GM23338 (cell line): Measurements from ENCODE around the gene NXN. TPM values are rescaled to one million over a fixed set of nuclear protein-coding genes. Genes with fewer than 3 reads are reported as not detected.

Experiments used
- ATAC-seq: fragments of 200-7000 bp; cut with Tn5 transposase; 3 replicates; pipeline ENCODE4 v1.9.1; 2020
- DNase-seq: peaks from one replicate; pipeline ENCODE4 v3.0.0-alpha.2; 2015; ENCODE audit warnings: low spot score
- H2AFZ ChIP-seq: fragments of 200-600 bp; sonication (generic); 2 replicates; pipeline ENCODE4 v1.8.0; 2016; ENCODE audit warnings: antibody characterized with exemption, mild to moderate bottlenecking, moderate library complexity
- H3F3A ChIP-seq: fragments of 200-600 bp; sonication (generic); replicated peaks from 2 replicates; pipeline ENCODE4 v1.8.0; 2017; ENCODE audit warnings: antibody characterized with exemption, mixed run types, low read depth
- H3K27ac ChIP-seq: fragments of 200-600 bp; sonication (generic); 2 replicates; pipeline ENCODE4 v1.6.1; 2016; ENCODE audit warnings: low read depth
- H3K27me3 ChIP-seq: fragments of 200-600 bp; sonication (generic); 2 replicates; pipeline ENCODE4 v1.8.0; 2016; ENCODE audit warnings: mild to moderate bottlenecking, mixed run types, moderate library complexity; ENCODE audit not compliant: insufficient read depth
- H3K36me3 ChIP-seq: fragments of 200-600 bp; sonication (generic); 2 replicates; pipeline ENCODE4 v1.8.0; 2016; ENCODE audit warnings: mild to moderate bottlenecking; ENCODE audit not compliant: insufficient read depth
- H3K4me1 ChIP-seq: fragments of 200-600 bp; sonication (generic); 2 replicates; pipeline ENCODE4 v1.8.0; 2016; ENCODE audit warnings: mild to moderate bottlenecking, moderate library complexity; ENCODE audit not compliant: insufficient read depth
- H3K4me2 ChIP-seq: fragments of 200-600 bp; sonication (generic); 2 replicates; pipeline ENCODE4 v1.7.1; 2017; ENCODE audit warnings: mixed run types
- H3K4me3 ChIP-seq: fragments of 200-600 bp; sonication (generic); 2 replicates; pipeline ENCODE4 v1.6.1; 2016; ENCODE audit warnings: mixed run types
- H3K79me2 ChIP-seq: fragments of 200-600 bp; sonication (generic); replicated peaks from 2 replicates; pipeline ENCODE4 v1.8.0; 2017; ENCODE audit warnings: mild to moderate bottlenecking; ENCODE audit not compliant: insufficient read depth
- H3K9me2 ChIP-seq: fragments of 200-600 bp; sonication (generic); 2 replicates; pipeline ENCODE4 v1.8.0; 2017; ENCODE audit not compliant: insufficient read depth
- H4K20me1 ChIP-seq: fragments of 200-600 bp; sonication (generic); replicated peaks from 2 replicates; pipeline ENCODE4 v1.8.0; 2017; ENCODE audit warnings: mild to moderate bottlenecking; ENCODE audit not compliant: insufficient read depth
- H3K27ac Mint-ChIP-seq: 2 replicates; pipeline ENCODE4 v1.8.0; 2020; ENCODE audit warnings: inconsistent platforms, mild to moderate bottlenecking, moderate library complexity, mixed read lengths
- H3K27me3 Mint-ChIP-seq: 3 replicates; pipeline ENCODE4 v1.8.0; 2022; ENCODE audit warnings: low read depth, mild to moderate bottlenecking, moderate library complexity, mixed read lengths, inconsistent platforms; ENCODE audit not compliant: insufficient read depth, poor library complexity
- H3K36me3 Mint-ChIP-seq: 3 replicates; pipeline ENCODE4 v1.8.0; 2021; ENCODE audit warnings: low read depth, mild to moderate bottlenecking, inconsistent platforms, moderate library complexity, mixed read lengths
- H3K4me1 Mint-ChIP-seq: 3 replicates; pipeline ENCODE4 v1.8.0; 2020; ENCODE audit warnings: mild to moderate bottlenecking, inconsistent platforms, mixed read lengths
- H3K4me3 Mint-ChIP-seq: 3 replicates; pipeline ENCODE4 v1.8.0; 2021; ENCODE audit warnings: moderate library complexity, mild to moderate bottlenecking, inconsistent platforms, mixed read lengths
- H3K9me3 Mint-ChIP-seq: 3 replicates; pipeline ENCODE4 v1.8.0; 2020; ENCODE audit warnings: moderate library complexity, mild to moderate bottlenecking, inconsistent platforms, mixed read lengths
- CREB1 ChIP-seq: fragments of 250-450 bp; sonication (Bioruptor Pico); IDR thresholded peaks from 2 replicates; pipeline ENCODE4 v1.5.0; 2020; ENCODE audit warnings: low read depth, mild to moderate bottlenecking, moderate library complexity
- EZH2 ChIP-seq: fragments of 200-600 bp; sonication (generic); IDR thresholded peaks from one replicate; pipeline ENCODE4 v1.8.0; 2017; ENCODE audit warnings: antibody characterized with exemption, mild to moderate bottlenecking, low read depth; ENCODE audit not compliant: unreplicated experiment
- EZH2phosphoT487 ChIP-seq: fragments of 200-600 bp; sonication (generic); IDR thresholded peaks from one replicate; pipeline ENCODE4 v1.8.1; 2018; ENCODE audit warnings: antibody characterized with exemption; ENCODE audit not compliant: unreplicated experiment
- JUNB ChIP-seq: IDR thresholded peaks from one replicate; pipeline ENCODE4 v1.6.1; 2016; ENCODE audit warnings: antibody characterized with exemption; ENCODE audit not compliant: unreplicated experiment
- NANOG ChIP-seq: IDR thresholded peaks from 2 replicates; pipeline ENCODE4 v1.6.1; 2016; ENCODE audit warnings: antibody characterized with exemption, borderline replicate concordance
- POLR2AphosphoS5 ChIP-seq: IDR thresholded peaks from 2 replicates; pipeline ENCODE4 v1.6.1; 2016; ENCODE audit warnings: antibody characterized with exemption, low read depth
- STAT1 ChIP-seq: IDR thresholded peaks from one replicate; pipeline ENCODE4 v1.6.1; 2016; ENCODE audit warnings: antibody characterized with exemption; ENCODE audit not compliant: unreplicated experiment
- ZNF114 ChIP-seq: fragments of 250-450 bp; sonication (Bioruptor Pico); IDR thresholded peaks from 2 replicates; pipeline ENCODE4 v1.5.0; 2020; ENCODE audit warnings: mild to moderate bottlenecking, moderate library complexity
- ZNF331 ChIP-seq: fragments of 250-450 bp; sonication (Bioruptor Pico); IDR thresholded peaks from 2 replicates; pipeline ENCODE4 v1.5.0; 2020; ENCODE audit warnings: low read depth, mild to moderate bottlenecking, moderate library complexity
- polyA plus RNA-seq: library from polyadenylated mRNA; unstranded; fragments of >200 nt; fragmentation: Nextera tagmentation; extraction: Ambion mirVana; gene quantifications from 2 replicates; pipeline ENCODE4 v1.2.1, GENCODE V29; 2016
- total RNA-seq: library from RNA; depleted of rRNA; stranded (reverse); fragments of >200 nt; shearing (Covaris generic); gene quantifications from 2 replicates; pipeline ENCODE4 v1.2.3, GENCODE V29; 2014
- TF ChIP-seq, protein P1 (sequence below): IDR thresholded peaks from one replicate; pipeline ENCODE4 v1.6.1; 2018; ENCODE audit warnings: antibody characterized with exemption; ENCODE audit not compliant: unreplicated experiment
- TF ChIP-seq, protein P2 (sequence below), 2 experiments: fragments of 200-600 bp in 1 of 2; sonication (generic) in 1 of 2; conservative IDR thresholded peaks; 2 replicates each; pipeline versions ENCODE4 v1.5.1 to v1.6.1; 2016 to 2017; ENCODE audit warnings: antibody characterized with exemption in 2 of 2, low read depth in 2 of 2, mild to moderate bottlenecking in 2 of 2, moderate library complexity in 1 of 2
- TF ChIP-seq, protein P3 (sequence below): fragments of 250-450 bp; sonication (Bioruptor Pico); IDR thresholded peaks from 2 replicates; pipeline ENCODE4 v1.5.0; 2020; ENCODE audit warnings: mild to moderate bottlenecking, moderate library complexity
- TF ChIP-seq, protein P4 (sequence below): IDR thresholded peaks from 2 replicates; pipeline ENCODE4 v1.6.1; 2016; ENCODE audit warnings: antibody characterized with exemption

Gene NXN
- total and polyA plus RNA-seq, 2 experiments from 2014 or later = 31.8 to 105 TPM

DNA sequence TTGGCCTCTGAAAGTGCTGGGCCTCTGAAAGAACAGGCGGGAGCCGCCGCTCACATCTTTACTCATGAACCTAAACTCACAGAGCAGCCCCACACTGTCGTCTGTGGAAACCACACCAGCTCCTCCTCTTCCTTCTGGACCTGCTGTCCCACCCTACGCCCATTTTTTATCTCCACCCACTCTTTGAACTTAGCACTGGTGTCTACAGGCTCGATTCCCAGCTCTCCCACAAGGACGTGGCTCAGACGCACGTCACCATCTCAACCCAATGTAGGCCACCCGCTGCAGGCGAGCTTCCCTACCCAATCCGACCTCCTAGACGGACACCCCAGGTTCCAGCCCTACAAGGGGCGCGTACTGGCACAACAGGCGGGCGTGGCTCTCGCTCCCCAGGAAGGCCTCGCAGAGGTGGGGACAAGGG lies 62.2 kb downstream of the NXN start:
- Mint-ChIP-seq H3K4me3 (no peak overlapping the region), H3K4me1 (peaks cover 47% of the 10 kb centered on the region), H3K9me3 (no peaks in the 10 kb centered on the region; the same call in 2 of the 3 replicates), H3K27me3 (peaks cover 10% of the 10 kb centered on the region), H3K27ac (peak overlapping the region; percentile 45), H3K36me3 (peaks cover 8% of the 10 kb centered on the region)
- Histone ChIP-seq H3F3A (peaks cover 15% of the 10 kb centered on the region; the same call in 1 of the 2 replicates), H3K27me3 (no peaks in the 10 kb centered on the region), H2AFZ (no peak overlapping the region), H3K4me1 (peaks cover 32% of the 10 kb centered on the region), H3K36me3 (peaks cover 1% of the 10 kb centered on the region; the same call in 1 of the 2 replicates), H4K20me1 (no peaks in the 10 kb centered on the region; the same call in 1 of the 2 replicates), H3K9me2 (no peaks in the 10 kb centered on the region), H3K4me2 (no peak overlapping the region; the same call in 1 of the 2 replicates), H3K4me3 (no peak overlapping the region), H3K27ac (peak overlapping the region; percentile 47; the same call in 1 of the 2 replicates), H3K79me2 (peaks cover 89% of the 10 kb centered on the region)
- TF ChIP-seq, protein P1, sequence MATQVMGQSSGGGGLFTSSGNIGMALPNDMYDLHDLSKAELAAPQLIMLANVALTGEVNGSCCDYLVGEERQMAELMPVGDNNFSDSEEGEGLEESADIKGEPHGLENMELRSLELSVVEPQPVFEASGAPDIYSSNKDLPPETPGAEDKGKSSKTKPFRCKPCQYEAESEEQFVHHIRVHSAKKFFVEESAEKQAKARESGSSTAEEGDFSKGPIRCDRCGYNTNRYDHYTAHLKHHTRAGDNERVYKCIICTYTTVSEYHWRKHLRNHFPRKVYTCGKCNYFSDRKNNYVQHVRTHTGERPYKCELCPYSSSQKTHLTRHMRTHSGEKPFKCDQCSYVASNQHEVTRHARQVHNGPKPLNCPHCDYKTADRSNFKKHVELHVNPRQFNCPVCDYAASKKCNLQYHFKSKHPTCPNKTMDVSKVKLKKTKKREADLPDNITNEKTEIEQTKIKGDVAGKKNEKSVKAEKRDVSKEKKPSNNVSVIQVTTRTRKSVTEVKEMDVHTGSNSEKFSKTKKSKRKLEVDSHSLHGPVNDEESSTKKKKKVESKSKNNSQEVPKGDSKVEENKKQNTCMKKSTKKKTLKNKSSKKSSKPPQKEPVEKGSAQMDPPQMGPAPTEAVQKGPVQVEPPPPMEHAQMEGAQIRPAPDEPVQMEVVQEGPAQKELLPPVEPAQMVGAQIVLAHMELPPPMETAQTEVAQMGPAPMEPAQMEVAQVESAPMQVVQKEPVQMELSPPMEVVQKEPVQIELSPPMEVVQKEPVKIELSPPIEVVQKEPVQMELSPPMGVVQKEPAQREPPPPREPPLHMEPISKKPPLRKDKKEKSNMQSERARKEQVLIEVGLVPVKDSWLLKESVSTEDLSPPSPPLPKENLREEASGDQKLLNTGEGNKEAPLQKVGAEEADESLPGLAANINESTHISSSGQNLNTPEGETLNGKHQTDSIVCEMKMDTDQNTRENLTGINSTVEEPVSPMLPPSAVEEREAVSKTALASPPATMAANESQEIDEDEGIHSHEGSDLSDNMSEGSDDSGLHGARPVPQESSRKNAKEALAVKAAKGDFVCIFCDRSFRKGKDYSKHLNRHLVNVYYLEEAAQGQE = no peak
- TF ChIP-seq ZNF331 (CRISPR knock-in tag) (no peak), STAT1 (no peak), ZNF114 (no peak), EZH2phosphoT487 (no peak), EZH2 (no peak), POLR2AphosphoS5 (no peak), JUNB (no peak), NANOG (no peak), CREB1 (CRISPR knock-in tag) (no peak)
- TF ChIP-seq, protein P2, sequence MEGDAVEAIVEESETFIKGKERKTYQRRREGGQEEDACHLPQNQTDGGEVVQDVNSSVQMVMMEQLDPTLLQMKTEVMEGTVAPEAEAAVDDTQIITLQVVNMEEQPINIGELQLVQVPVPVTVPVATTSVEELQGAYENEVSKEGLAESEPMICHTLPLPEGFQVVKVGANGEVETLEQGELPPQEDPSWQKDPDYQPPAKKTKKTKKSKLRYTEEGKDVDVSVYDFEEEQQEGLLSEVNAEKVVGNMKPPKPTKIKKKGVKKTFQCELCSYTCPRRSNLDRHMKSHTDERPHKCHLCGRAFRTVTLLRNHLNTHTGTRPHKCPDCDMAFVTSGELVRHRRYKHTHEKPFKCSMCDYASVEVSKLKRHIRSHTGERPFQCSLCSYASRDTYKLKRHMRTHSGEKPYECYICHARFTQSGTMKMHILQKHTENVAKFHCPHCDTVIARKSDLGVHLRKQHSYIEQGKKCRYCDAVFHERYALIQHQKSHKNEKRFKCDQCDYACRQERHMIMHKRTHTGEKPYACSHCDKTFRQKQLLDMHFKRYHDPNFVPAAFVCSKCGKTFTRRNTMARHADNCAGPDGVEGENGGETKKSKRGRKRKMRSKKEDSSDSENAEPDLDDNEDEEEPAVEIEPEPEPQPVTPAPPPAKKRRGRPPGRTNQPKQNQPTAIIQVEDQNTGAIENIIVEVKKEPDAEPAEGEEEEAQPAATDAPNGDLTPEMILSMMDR (conservative IDR thresholded peaks at IDR 0.05; ENCODE audit: low read depth in 2 of 2) = no peak
- TF ChIP-seq, protein P3, sequence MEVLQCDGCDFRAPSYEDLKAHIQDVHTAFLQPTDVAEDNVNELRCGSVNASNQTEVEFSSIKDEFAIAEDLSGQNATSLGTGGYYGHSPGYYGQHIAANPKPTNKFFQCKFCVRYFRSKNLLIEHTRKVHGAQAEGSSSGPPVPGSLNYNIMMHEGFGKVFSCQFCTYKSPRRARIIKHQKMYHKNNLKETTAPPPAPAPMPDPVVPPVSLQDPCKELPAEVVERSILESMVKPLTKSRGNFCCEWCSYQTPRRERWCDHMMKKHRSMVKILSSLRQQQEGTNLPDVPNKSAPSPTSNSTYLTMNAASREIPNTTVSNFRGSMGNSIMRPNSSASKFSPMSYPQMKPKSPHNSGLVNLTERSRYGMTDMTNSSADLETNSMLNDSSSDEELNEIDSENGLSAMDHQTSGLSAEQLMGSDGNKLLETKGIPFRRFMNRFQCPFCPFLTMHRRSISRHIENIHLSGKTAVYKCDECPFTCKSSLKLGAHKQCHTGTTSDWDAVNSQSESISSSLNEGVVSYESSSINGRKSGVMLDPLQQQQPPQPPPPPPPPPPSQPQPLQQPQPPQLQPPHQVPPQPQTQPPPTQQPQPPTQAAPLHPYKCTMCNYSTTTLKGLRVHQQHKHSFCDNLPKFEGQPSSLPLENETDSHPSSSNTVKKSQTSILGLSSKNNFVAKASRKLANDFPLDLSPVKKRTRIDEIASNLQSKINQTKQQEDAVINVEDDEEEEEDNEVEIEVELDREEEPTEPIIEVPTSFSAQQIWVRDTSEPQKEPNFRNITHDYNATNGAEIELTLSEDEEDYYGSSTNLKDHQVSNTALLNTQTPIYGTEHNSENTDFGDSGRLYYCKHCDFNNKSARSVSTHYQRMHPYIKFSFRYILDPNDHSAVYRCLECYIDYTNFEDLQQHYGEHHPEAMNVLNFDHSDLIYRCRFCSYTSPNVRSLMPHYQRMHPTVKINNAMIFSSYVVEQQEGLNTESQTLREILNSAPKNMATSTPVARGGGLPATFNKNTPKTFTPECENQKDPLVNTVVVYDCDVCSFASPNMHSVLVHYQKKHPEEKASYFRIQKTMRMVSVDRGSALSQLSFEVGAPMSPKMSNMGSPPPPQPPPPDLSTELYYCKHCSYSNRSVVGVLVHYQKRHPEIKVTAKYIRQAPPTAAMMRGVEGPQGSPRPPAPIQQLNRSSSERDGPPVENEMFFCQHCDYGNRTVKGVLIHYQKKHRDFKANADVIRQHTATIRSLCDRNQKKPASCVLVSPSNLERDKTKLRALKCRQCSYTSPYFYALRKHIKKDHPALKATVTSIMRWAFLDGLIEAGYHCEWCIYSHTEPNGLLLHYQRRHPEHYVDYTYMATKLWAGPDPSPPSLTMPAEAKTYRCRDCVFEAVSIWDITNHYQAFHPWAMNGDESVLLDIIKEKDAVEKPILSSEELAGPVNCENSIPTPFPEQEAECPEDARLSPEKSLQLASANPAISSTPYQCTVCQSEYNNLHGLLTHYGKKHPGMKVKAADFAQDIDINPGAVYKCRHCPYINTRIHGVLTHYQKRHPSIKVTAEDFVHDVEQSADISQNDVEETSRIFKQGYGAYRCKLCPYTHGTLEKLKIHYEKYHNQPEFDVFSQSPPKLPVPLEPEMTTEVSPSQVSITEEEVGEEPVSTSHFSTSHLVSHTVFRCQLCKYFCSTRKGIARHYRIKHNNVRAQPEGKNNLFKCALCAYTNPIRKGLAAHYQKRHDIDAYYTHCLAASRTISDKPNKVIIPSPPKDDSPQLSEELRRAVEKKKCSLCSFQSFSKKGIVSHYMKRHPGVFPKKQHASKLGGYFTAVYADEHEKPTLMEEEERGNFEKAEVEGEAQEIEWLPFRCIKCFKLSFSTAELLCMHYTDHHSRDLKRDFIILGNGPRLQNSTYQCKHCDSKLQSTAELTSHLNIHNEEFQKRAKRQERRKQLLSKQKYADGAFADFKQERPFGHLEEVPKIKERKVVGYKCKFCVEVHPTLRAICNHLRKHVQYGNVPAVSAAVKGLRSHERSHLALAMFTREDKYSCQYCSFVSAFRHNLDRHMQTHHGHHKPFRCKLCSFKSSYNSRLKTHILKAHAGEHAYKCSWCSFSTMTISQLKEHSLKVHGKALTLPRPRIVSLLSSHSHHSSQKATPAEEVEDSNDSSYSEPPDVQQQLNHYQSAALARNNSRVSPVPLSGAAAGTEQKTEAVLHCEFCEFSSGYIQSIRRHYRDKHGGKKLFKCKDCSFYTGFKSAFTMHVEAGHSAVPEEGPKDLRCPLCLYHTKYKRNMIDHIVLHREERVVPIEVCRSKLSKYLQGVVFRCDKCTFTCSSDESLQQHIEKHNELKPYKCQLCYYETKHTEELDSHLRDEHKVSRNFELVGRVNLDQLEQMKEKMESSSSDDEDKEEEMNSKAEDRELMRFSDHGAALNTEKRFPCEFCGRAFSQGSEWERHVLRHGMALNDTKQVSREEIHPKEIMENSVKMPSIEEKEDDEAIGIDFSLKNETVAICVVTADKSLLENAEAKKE (CRISPR knock-in tag) = no peak
- TF ChIP-seq, protein P4, sequence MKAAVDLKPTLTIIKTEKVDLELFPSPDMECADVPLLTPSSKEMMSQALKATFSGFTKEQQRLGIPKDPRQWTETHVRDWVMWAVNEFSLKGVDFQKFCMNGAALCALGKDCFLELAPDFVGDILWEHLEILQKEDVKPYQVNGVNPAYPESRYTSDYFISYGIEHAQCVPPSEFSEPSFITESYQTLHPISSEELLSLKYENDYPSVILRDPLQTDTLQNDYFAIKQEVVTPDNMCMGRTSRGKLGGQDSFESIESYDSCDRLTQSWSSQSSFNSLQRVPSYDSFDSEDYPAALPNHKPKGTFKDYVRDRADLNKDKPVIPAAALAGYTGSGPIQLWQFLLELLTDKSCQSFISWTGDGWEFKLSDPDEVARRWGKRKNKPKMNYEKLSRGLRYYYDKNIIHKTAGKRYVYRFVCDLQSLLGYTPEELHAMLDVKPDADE = no peak
- ATAC-seq (no peak), DNase-seq (no peak)
